GM12878 (cell line): ENCODE data around the gene TMPRSS6. TPM values are rescaled to one million over a fixed set of nuclear protein-coding genes. Genes with fewer than 3 reads are reported as not detected.

ENCODE experiments used
- ATAC-seq: fragments of 200-7000 bp; cut with Tn5 transposase; 3 replicates; pipeline ENCODE4 v1.9.1; 2020; ENCODE audit warnings: mild to moderate bottlenecking, moderate library complexity
- BruUV-seq: library from RNA; stranded (reverse); fragments of 400-500 nt; replicated peaks from 2 replicates; lab custom pipeline; 2021; lab: Mats Ljungman, UMichigan
- CTCF ChIA-PET: fragments of 300-600 bp; sonication (Branson Sonifier 250); formaldehyde crosslinking; extraction: SDS; loops from one replicate; lab custom pipeline; 2021; ENCODE audit warnings: inconsistent platforms; lab: Yijun Ruan, JAX
- POLR2A ChIA-PET: fragments of 350-600 bp; formaldehyde crosslinking; extraction: SDS; loops from one replicate; lab custom pipeline; 2021; ENCODE audit warnings: inconsistent platforms; lab: Charles Lee
- RAD21 ChIA-PET: fragments of 300-600 bp; sonication (Branson Sonifier 250); formaldehyde crosslinking; loops from one replicate; lab custom pipeline; 2023; ENCODE audit warnings: antibody characterized with exemption; ENCODE audit not compliant: unreplicated experiment; lab: Charles Lee
- SMC1A ChIA-PET: fragments of 300-600 bp; sonication (Branson Sonifier 250); formaldehyde crosslinking; loops from one replicate; lab custom pipeline; 2023; ENCODE audit not compliant: unreplicated experiment, uncharacterized antibody; lab: Charles Lee
- DNase-seq: peaks from one replicate; pipeline ENCODE4 v3.0.0-alpha.2; 2011; ENCODE audit warnings: low read depth, low spot score
- FAIRE-seq: peaks from 3 replicates; lab custom pipeline; 2011; peaks lifted over from hg19 to GRCh38; lab: Jason Lieb, UNC
- H2AFZ ChIP-seq: 2 replicates; pipeline ENCODE4 v1.6.0; 2011; ENCODE audit warnings: low read depth, low read length, control low read depth; ENCODE audit not compliant: control insufficient read depth
- H3K27ac ChIP-seq: 2 replicates; pipeline ENCODE4 v1.5.1; 2011; ENCODE audit warnings: control low read depth; ENCODE audit not compliant: control insufficient read depth, insufficient read depth
- H3K27me3 ChIP-seq, 2 experiments: replicated peaks in 1 of 2; 2 replicates each; pipeline versions ENCODE4 v1.6.0 to v1.6.1; 2011; ENCODE audit warnings: low read length in 1 of 2; ENCODE audit not compliant: control insufficient read depth in 2 of 2, insufficient read depth in 2 of 2
- H3K36me3 ChIP-seq, 2 experiments: 2 replicates each; pipeline ENCODE4 v1.5.1; 2011; ENCODE audit warnings: low read length in 1 of 2; ENCODE audit not compliant: control insufficient read depth in 2 of 2, insufficient read depth in 2 of 2
- H3K4me1 ChIP-seq: 2 replicates; pipeline ENCODE4 v1.6.1; 2011; ENCODE audit warnings: mild to moderate bottlenecking, low read length, moderate library complexity, mixed read lengths; ENCODE audit not compliant: control insufficient read depth, insufficient read depth
- H3K4me2 ChIP-seq: 2 replicates; pipeline ENCODE4 v1.6.0; 2011; ENCODE audit warnings: control low read depth; ENCODE audit not compliant: control insufficient read depth, insufficient read depth
- H3K4me3 ChIP-seq: fragments of 200-600 bp; sonication (generic); 2 replicates; pipeline ENCODE4 v1.5.1; 2016
- H3K79me2 ChIP-seq: 2 replicates; pipeline ENCODE4 v1.6.0; 2011; ENCODE audit warnings: low read length; ENCODE audit not compliant: control insufficient read depth, insufficient read depth
- H3K9ac ChIP-seq: 2 replicates; pipeline ENCODE4 v1.8.0; 2011; ENCODE audit warnings: low read length, control low read depth, mixed read lengths; ENCODE audit not compliant: control insufficient read depth, insufficient read depth
- H3K9me3 ChIP-seq: replicated peaks from 3 replicates; pipeline ENCODE4 v1.5.1; 2011; ENCODE audit warnings: mild to moderate bottlenecking, low read length; ENCODE audit not compliant: control insufficient read depth, insufficient read depth
- H4K20me1 ChIP-seq: 2 replicates; pipeline ENCODE4 v1.6.0; 2011; ENCODE audit not compliant: control insufficient read depth, insufficient read depth
- CBFB ChIP-seq: IDR thresholded peaks from 2 replicates; pipeline ENCODE4 v1.6.1; 2016; ENCODE audit warnings: antibody characterized with exemption, low read depth
- MTA2 ChIP-seq: fragments of 450-650 bp; IDR thresholded peaks from 2 replicates; pipeline ENCODE4 v1.6.1; 2016; ENCODE audit warnings: low read depth, mild to moderate bottlenecking, moderate library complexity
- POLR2A ChIP-seq: IDR thresholded peaks from 2 replicates; pipeline ENCODE4 v1.6.1; 2011; ENCODE audit warnings: low read depth, mild to moderate bottlenecking, low read length
- RCOR1 ChIP-seq: conservative IDR thresholded peaks from 2 replicates; pipeline ENCODE4 v1.6.1; 2012; ENCODE audit warnings: low read depth, low read length, improper control_type of control experiment
- SIX5 ChIP-seq: IDR thresholded peaks from 2 replicates; pipeline ENCODE4 v1.6.1; 2011; ENCODE audit warnings: mild to moderate bottlenecking, low read depth, low read length, moderate library complexity; ENCODE audit not compliant: severe bottlenecking
- SMAD1 ChIP-seq: fragments of 450-650 bp; IDR thresholded peaks from 2 replicates; pipeline ENCODE4 v1.6.1; 2018; ENCODE audit warnings: mild to moderate bottlenecking, low read depth; ENCODE audit not compliant: partially characterized antibody
- TCF7 ChIP-seq: IDR thresholded peaks from 2 replicates; pipeline ENCODE4 v1.6.1; 2014; ENCODE audit warnings: antibody characterized with exemption, borderline replicate concordance
- WGBS: methylation state at CpG from one replicate; pipeline ENCODE4 v1.1.6; 2016; ENCODE audit warnings: low lambda C conversion rate; ENCODE audit not compliant: insufficient replicate concordance, insufficient coverage; ENCODE audit errors: missing lambda C conversion rate; 5-methylcytosine and 5-hydroxymethylcytosine counted together
- in situ Hi-C: fragments of 300-500 bp; cut with MboI; formaldehyde crosslinking; loops from 9 replicates; pipeline ENCODE4 v1.14.3; 2018; ENCODE audit warnings: mixed read lengths
- intact Hi-C: fragments of 100-400 bp; cut with micrococcal nuclease; formaldehyde crosslinking; loops from one replicate; pipeline ENCODE4 v1.14.2; 2022; ENCODE audit not compliant: unreplicated experiment
- polyA plus RNA-seq, 11 experiments: library from polyadenylated mRNA; depleted of rRNA in 4 of 11; unstranded in 6 of 11; stranded (reverse) in 5 of 11; fragments of >200 nt; fragmentation: Nextera tagmentation in 4 of 11; fragmentation: Illumina TruSeq in 1 of 11; extraction: Ambion mirVana in 4 of 11; extraction: Trizol in 1 of 11; gene quantifications; 1 replicate in 1 of 11; 2 replicates in 10 of 11; pipeline versions ENCODE4 v1.2.1 to v1.2.3, GENCODE V29; 2011 to 2016; ENCODE audit warnings: inconsistent platforms in 2 of 11, missing spikeins in 2 of 11, low read depth in 1 of 11
- total RNA-seq, 4 experiments: library from RNA; depleted of rRNA in 3 of 4; stranded (reverse); fragments of >200 nt in 3 of 4; fragmentation: Illumina TruSeq in 1 of 4; extraction: Trizol in 1 of 4; gene quantifications; 2 replicates each; pipeline versions ENCODE4 v1.2.1 to v1.2.3, GENCODE V29; 2013 to 2021

Gene TMPRSS6
- total and polyA plus RNA-seq, 10 of the 15 experiments (the other 5 are each of a cell fraction or from before 2014, with no cell fraction given) = 0.06 to 0.69 (median 0.19) TPM; not detected in 6

- peaks cover 2% of the 10 kb centered on the region for H3K79me2 ChIP-seq
- no peaks in the 10 kb centered on the region for H3K9me3 ChIP-seq
- intact Hi-C loops (no loop called here), in situ Hi-C loops (no loop called here)
- ChIA-PET RAD21 (interaction anchor here (1.3 kb wide), 1 partner anchor 50 kb away, joined by 3 read pairs; no protein-coding TSS in a partner anchor), POLR2A (no interaction called here), CTCF (interaction anchor here (1.0 kb wide), 1 partner anchor 12 kb away, joined by 4 read pairs; no protein-coding TSS in a partner anchor), SMC1A (interaction anchor here (1.0 kb wide), 1 partner anchor 60 kb away, joined by 3 read pairs; no protein-coding TSS in a partner anchor)
- no peaks in the 10 kb centered on the region; the same call in 1 of the 2 replicates for H4K20me1 ChIP-seq
- H3K36me3 ChIP-seq = peaks cover 31 to 65% of the 10 kb centered on the region in 2 experiments
- H3K9ac ChIP-seq = no peak overlapping the region
- no peak for ATAC-seq
- no peak overlapping the region for H3K27ac ChIP-seq
- no peak overlapping the region for H2AFZ ChIP-seq
- no peaks in the 10 kb centered on the region for H3K27me3 ChIP-seq
- no peak overlapping the region for H3K4me3 ChIP-seq
- no peak for FAIRE-seq
- TF ChIP-seq RCOR1 = no peak
- no peak for DNase-seq
- no TSS peak for BruUV-seq
- no peak overlapping the region for H3K4me2 ChIP-seq
- WGBS = 92% methylated on average over 8 of the region's 8 CpGs
- H3K4me1 ChIP-seq = peaks cover 18% of the 10 kb centered on the region
Measured at GRCh38 chr22:37137131-37137530, 27.6 kb upstream of the TMPRSS6 start.

GRCh38 chr22:37135023-37135422 lies 25.5 kb upstream of the TMPRSS6 start:
- 89% methylated on average over 12 of the region's 12 CpGs for WGBS
- no peaks in the 10 kb centered on the region for H3K79me2 ChIP-seq
- ATAC-seq (no peak), FAIRE-seq (no peak), DNase-seq (no peak)
- H3K4me1 ChIP-seq = peaks cover 10% of the 10 kb centered on the region
- H2AFZ ChIP-seq = no peak overlapping the region
- ChIA-PET CTCF (no interaction called here), SMC1A (no interaction called here), POLR2A (no interaction called here), RAD21 (no interaction called here)
- H3K9ac ChIP-seq = no peak overlapping the region
- H3K4me3 ChIP-seq = no peak overlapping the region
- no peaks in the 10 kb centered on the region for H3K9me3 ChIP-seq
- in situ Hi-C loops (no loop called here), intact Hi-C loops (no loop called here)
- no peaks in the 10 kb centered on the region; the same call in 1 of the 2 replicates for H4K20me1 ChIP-seq
- H3K4me2 ChIP-seq = no peak overlapping the region
- peaks cover 28 to 61% of the 10 kb centered on the region in 2 experiments for H3K36me3 ChIP-seq
- no peak overlapping the region for H3K27ac ChIP-seq
- H3K27me3 ChIP-seq = no peaks in the 10 kb centered on the region
- TF ChIP-seq TCF7 (no peak), SMAD1 (no peak), MTA2 (no peak), POLR2A (peak; percentile 20; the same call in 1 of the 2 replicates), CBFB (no peak), SIX5 (no peak)
- no TSS peak for BruUV-seq
